Measurements from ENCODE around the gene ANTXRL. TPM values are rescaled to one million over a fixed set of nuclear protein-coding genes. Genes with fewer than 3 reads are reported as not detected.

The ANTXRL gene
- total RNA-seq, 1 experiment from 2014 or later: not detected

DNA sequence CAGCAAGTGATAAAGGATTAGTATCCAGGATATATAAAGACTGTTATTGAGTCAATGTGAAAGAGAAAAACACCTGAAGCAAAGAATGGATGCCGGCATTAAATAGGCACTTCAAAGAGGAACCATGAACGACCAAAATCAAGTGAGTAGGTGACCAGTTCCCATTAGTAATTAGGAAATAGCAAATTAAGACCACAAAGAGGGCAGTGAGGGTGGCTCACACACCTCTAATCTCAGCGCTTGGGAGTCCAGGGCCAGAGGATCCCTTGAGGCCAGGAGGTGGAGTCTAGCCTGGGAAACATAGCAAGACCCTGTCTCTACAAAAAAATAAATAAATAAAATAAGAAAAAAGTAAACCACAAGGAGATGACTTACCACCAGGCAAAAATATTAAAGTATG lies 1.5 kb upstream of the ANTXRL start:
- peaks cover 46% of the 10 kb centered on the region for H3K27me3 Mint-ChIP-seq (ENCODE audit: unreplicated experiment)
- CTCF ChIA-PET: interaction anchor here (1.1 kb wide), 1 partner anchor 34 kb away, joined by 4 read pairs; no protein-coding TSS in a partner anchor
- TF ChIP-seq, protein P1, sequence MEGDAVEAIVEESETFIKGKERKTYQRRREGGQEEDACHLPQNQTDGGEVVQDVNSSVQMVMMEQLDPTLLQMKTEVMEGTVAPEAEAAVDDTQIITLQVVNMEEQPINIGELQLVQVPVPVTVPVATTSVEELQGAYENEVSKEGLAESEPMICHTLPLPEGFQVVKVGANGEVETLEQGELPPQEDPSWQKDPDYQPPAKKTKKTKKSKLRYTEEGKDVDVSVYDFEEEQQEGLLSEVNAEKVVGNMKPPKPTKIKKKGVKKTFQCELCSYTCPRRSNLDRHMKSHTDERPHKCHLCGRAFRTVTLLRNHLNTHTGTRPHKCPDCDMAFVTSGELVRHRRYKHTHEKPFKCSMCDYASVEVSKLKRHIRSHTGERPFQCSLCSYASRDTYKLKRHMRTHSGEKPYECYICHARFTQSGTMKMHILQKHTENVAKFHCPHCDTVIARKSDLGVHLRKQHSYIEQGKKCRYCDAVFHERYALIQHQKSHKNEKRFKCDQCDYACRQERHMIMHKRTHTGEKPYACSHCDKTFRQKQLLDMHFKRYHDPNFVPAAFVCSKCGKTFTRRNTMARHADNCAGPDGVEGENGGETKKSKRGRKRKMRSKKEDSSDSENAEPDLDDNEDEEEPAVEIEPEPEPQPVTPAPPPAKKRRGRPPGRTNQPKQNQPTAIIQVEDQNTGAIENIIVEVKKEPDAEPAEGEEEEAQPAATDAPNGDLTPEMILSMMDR (IDR thresholded peaks at IDR 0.05; ENCODE audit: unreplicated experiment): no peak
- BruUV-seq (replicated peaks): TSS peak; percentile 75
- intact Hi-C loops (cut with micrococcal nuclease; ENCODE audit: unreplicated experiment): no loop called here
- H3K9me3 Mint-ChIP-seq (ENCODE audit: low read depth, unreplicated experiment): no peaks in the 10 kb centered on the region
- peaks cover 21% of the 10 kb centered on the region for H3K4me1 Mint-ChIP-seq (ENCODE audit: low read depth, unreplicated experiment)
- H3K27ac Mint-ChIP-seq (ENCODE audit: unreplicated experiment): no peak overlapping the region
- H3K36me3 Mint-ChIP-seq (ENCODE audit: insufficient read depth, unreplicated experiment): peaks cover 15% of the 10 kb centered on the region
- DNase-seq: no peak
- peak overlapping the region; percentile 69 for H3K4me3 Mint-ChIP-seq (ENCODE audit: low read depth, unreplicated experiment)

DNA sequence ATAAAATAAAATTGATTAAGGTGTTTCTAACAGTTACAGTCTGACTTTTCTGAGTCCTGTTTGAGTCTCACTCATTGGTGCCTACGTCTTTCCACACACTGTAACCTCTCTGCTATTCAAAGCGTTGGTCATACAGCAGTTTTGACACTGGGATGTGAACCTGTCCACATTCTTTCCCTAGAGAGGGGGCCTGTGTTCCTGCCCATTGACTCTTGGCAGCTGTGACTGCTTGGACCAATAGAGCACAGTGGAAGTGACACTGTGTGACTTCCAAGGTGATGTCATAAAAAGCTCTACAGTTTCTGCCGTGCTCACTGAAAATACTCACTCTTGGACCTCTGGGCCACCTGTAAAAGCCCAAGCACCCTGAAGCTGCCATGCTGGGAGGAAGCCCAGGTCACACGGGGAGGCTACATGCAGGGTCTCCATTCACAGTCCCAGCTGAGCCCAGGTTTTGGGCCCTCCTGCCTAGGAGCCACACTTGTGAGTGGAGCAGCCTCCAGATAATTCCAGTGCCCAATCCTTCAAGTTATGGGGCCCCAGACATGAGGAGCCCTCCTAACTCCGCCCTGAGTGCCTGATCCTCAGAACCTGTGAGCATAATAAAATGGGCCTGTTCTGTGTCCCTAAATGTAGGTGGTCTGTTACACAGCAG lies 704 bp upstream of the ANTXRL start:
- TF ChIP-seq, protein P1 (IDR thresholded peaks at IDR 0.05; ENCODE audit: unreplicated experiment): no peak
- BruUV-seq (replicated peaks): no TSS peak

DNA sequence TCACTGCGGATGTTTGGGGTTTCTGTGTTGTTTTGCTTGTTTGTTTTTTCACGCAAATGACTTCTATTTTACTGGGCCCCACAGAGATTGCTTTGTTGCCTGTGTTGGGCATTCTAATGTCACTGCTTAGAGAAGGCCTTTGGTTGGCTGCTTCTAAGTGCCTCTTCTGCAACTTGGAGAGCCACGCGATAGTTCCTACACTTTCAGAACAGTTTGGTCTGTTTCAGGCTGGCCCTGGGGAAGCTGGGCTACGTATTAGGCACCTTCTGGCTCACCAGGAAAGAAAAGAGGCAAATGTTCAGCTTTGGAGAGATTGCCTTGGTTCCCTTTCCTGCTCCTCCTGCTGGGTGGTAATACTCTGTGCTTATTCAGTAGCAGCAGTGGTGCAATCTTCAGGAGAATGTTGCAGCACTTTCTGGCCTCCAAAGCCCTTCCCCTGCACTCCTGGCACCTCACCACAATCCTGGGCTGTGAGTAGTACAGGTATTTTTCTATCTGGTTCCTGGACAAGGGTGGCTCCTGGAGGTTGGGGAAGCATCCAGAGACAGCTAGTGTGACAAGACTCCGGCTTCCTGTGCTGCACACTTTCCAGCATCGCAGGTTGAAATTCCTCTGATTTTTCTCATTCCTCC lies 1.2 kb downstream of the ANTXRL start:
- CTCF ChIA-PET: no interaction called here
- TF ChIP-seq, protein P1 (IDR thresholded peaks at IDR 0.05; ENCODE audit: unreplicated experiment): no peak
- Mint-ChIP-seq H3K36me3 (ENCODE audit: insufficient read depth, unreplicated experiment) (peaks cover 15% of the 10 kb centered on the region), H3K27me3 (ENCODE audit: unreplicated experiment) (peaks cover 29% of the 10 kb centered on the region), H3K4me1 (ENCODE audit: low read depth, unreplicated experiment) (peaks cover 36% of the 10 kb centered on the region), H3K9me3 (ENCODE audit: low read depth, unreplicated experiment) (no peaks in the 10 kb centered on the region), H3K4me3 (ENCODE audit: low read depth, unreplicated experiment) (no peak overlapping the region), H3K27ac (ENCODE audit: unreplicated experiment) (no peak overlapping the region)
- no peak for DNase-seq
- intact Hi-C loops (cut with micrococcal nuclease; ENCODE audit: unreplicated experiment): no loop called here
- BruUV-seq (replicated peaks): no TSS peak

More for the DNA sequence above, 704 bp upstream of the ANTXRL start:
- CTCF ChIA-PET: no interaction called here
- no peak for DNase-seq
- Mint-ChIP-seq H3K27ac (ENCODE audit: unreplicated experiment) (no peak overlapping the region), H3K4me1 (ENCODE audit: low read depth, unreplicated experiment) (peaks cover 21% of the 10 kb centered on the region), H3K36me3 (ENCODE audit: insufficient read depth, unreplicated experiment) (peaks cover 15% of the 10 kb centered on the region), H3K27me3 (ENCODE audit: unreplicated experiment) (peaks cover 46% of the 10 kb centered on the region), H3K9me3 (ENCODE audit: low read depth, unreplicated experiment) (no peaks in the 10 kb centered on the region), H3K4me3 (ENCODE audit: low read depth, unreplicated experiment) (no peak overlapping the region)
- intact Hi-C loops (cut with micrococcal nuclease; ENCODE audit: unreplicated experiment): no loop called here

DNA sequence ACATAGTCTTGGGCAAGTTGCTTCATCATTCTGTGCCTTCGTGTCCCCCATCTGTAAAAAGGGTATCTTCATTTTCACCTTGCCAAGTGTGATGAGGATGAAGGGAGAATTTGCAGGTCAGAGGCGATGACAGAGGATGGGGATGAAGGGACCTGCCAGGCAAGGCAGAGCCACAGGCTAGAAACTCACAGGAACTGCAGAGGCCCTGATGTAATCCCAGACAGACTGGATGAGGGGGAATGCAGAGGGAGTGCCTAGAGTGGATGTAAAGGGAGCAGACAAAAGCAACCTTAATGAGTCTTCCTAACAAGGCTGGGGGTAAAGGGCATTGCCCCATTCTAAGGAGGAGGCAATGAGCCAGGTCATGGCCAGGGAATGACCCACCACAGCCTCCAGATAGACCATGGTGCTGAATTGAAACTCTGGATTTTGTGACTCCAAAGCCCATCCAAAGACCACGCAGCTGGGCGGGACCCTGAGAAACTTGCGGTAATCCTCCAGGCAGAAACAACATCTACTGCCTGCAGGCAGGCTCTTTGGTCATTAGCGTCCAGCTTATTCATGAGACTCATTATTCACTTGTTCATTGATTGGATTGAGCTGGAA lies 1.9 kb downstream of the ANTXRL start:
- no peak for DNase-seq
- Mint-ChIP-seq H3K27ac (ENCODE audit: unreplicated experiment) (no peak overlapping the region), H3K27me3 (ENCODE audit: unreplicated experiment) (peaks cover 22% of the 10 kb centered on the region), H3K4me3 (ENCODE audit: low read depth, unreplicated experiment) (no peak overlapping the region), H3K36me3 (ENCODE audit: insufficient read depth, unreplicated experiment) (peaks cover 15% of the 10 kb centered on the region), H3K4me1 (ENCODE audit: low read depth, unreplicated experiment) (peaks cover 35% of the 10 kb centered on the region), H3K9me3 (ENCODE audit: low read depth, unreplicated experiment) (no peaks in the 10 kb centered on the region)
- TF ChIP-seq, protein P1 (IDR thresholded peaks at IDR 0.05; ENCODE audit: unreplicated experiment): no peak
- no TSS peak for BruUV-seq (replicated peaks)
- CTCF ChIA-PET: interaction anchor here (1.2 kb wide), 1 partner anchor 11 kb away, joined by 4 read pairs; no protein-coding TSS in a partner anchor
- intact Hi-C loops (cut with micrococcal nuclease; ENCODE audit: unreplicated experiment): no loop called here
